Measurements from ENCODE around the gene OFD1. TPM values are rescaled to one million over a fixed set of nuclear protein-coding genes. Genes with fewer than 3 reads are reported as not detected.
A peak's percentile ranks its signal among the peaks of the same experiment; 100 is the strongest.

Gene OFD1
- total RNA-seq, 1 experiment from 2014 or later, result 44.8 TPM

DNA sequence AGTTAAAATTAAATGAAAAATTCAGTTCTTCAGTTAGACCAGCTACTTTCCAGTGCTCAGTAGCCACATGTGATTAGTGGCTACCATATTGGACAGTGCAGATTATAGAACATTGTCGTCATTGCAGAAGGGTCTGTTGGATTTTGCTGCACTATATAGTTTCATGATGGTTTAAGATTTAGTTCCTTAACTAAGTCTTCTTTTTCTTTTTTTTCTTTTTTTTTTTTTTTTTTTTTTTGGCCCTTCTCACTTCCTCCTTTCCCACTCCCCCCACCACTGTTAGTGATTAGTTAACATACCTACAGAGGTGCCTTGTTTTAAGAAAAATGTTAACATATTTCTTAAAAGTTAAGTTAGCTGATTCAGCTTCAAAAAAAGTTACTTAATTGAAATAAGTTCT, 36.6 kb upstream of the OFD1 start:
- Mint-ChIP-seq H3K27me3 (ENCODE audit: insufficient read depth, unreplicated experiment) (no peaks in the 10 kb centered on the region), H3K36me3 (ENCODE audit: insufficient read depth, unreplicated experiment) (peaks cover 14% of the 10 kb centered on the region), H3K27ac (ENCODE audit: low read depth, unreplicated experiment) (no peak overlapping the region), H3K4me3 (ENCODE audit: unreplicated experiment) (no peak overlapping the region), H3K9me3 (ENCODE audit: unreplicated experiment) (no peaks in the 10 kb centered on the region), H3K4me1 (ENCODE audit: insufficient read depth, unreplicated experiment) (peaks cover 41% of the 10 kb centered on the region)
- BruUV-seq (replicated peaks), result no TSS peak
- TF ChIP-seq, protein P1, sequence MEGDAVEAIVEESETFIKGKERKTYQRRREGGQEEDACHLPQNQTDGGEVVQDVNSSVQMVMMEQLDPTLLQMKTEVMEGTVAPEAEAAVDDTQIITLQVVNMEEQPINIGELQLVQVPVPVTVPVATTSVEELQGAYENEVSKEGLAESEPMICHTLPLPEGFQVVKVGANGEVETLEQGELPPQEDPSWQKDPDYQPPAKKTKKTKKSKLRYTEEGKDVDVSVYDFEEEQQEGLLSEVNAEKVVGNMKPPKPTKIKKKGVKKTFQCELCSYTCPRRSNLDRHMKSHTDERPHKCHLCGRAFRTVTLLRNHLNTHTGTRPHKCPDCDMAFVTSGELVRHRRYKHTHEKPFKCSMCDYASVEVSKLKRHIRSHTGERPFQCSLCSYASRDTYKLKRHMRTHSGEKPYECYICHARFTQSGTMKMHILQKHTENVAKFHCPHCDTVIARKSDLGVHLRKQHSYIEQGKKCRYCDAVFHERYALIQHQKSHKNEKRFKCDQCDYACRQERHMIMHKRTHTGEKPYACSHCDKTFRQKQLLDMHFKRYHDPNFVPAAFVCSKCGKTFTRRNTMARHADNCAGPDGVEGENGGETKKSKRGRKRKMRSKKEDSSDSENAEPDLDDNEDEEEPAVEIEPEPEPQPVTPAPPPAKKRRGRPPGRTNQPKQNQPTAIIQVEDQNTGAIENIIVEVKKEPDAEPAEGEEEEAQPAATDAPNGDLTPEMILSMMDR (IDR thresholded peaks at IDR 0.05; ENCODE audit: unreplicated experiment), result no peak
- DNase-seq (ENCODE audit: unreplicated experiment), result no peak
- intact Hi-C loops (cut with micrococcal nuclease), result no loop called here
- CTCF ChIA-PET, result interaction anchor here (0.6 to 1.1 kb wide), 4 partner anchors 25 to 739 kb away, joined by 3 to 4 read pairs (median 4); no protein-coding TSS in a partner anchor
- POLR2A ChIA-PET, result interaction anchor here (1.3 to 15.4 kb wide), 5 partner anchors 9 to 37 kb away, joined by 4 to 213 read pairs (median 6); partner anchors contain the start of genes OFD1, RAB9A and TRAPPC2

DNA sequence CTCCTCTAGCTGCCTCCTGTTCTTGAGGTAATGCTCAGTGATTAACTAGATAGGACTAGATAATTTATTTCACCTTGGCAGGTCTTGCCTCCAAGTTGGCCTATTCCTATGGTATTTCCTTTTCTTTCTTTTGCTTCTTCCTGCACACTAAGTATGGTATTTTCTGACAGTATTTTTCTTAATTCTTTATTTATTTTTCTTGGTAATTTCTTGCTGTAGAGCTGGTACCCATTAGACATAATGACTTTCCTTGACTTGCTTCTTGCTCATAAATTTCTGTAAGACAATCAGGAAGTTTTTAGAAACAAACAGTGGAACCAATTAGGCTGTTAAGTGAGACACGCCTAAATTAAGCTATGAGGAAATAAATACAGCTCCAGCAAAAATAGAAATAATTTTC, 36.1 kb upstream of the OFD1 start:
- DNase-seq (ENCODE audit: unreplicated experiment), result no peak
- peaks cover 14% of the 10 kb centered on the region for H3K36me3 Mint-ChIP-seq (ENCODE audit: insufficient read depth, unreplicated experiment)
- H3K4me1 Mint-ChIP-seq (ENCODE audit: insufficient read depth, unreplicated experiment), result peaks cover 37% of the 10 kb centered on the region
- no peak overlapping the region for H3K4me3 Mint-ChIP-seq (ENCODE audit: unreplicated experiment)
- H3K27me3 Mint-ChIP-seq (ENCODE audit: insufficient read depth, unreplicated experiment), result no peaks in the 10 kb centered on the region
- CTCF ChIA-PET, result interaction anchor here (0.6 to 1.2 kb wide), 5 partner anchors 44 to 739 kb away, joined by 3 to 6 read pairs (median 3); no protein-coding TSS in a partner anchor
- no TSS peak for BruUV-seq (replicated peaks)
- no peaks in the 10 kb centered on the region for H3K9me3 Mint-ChIP-seq (ENCODE audit: unreplicated experiment)
- TF ChIP-seq, protein P1 (IDR thresholded peaks at IDR 0.05; ENCODE audit: unreplicated experiment), result no peak
- POLR2A ChIA-PET, result interaction anchor here (0.7 to 15.4 kb wide), 7 partner anchors 9 to 200 kb away, joined by 3 to 213 read pairs (median 6); partner anchors contain the start of genes OFD1, RAB9A and TRAPPC2
- intact Hi-C loops (cut with micrococcal nuclease), result no loop called here
- H3K27ac Mint-ChIP-seq (ENCODE audit: low read depth, unreplicated experiment), result no peak overlapping the region

DNA sequence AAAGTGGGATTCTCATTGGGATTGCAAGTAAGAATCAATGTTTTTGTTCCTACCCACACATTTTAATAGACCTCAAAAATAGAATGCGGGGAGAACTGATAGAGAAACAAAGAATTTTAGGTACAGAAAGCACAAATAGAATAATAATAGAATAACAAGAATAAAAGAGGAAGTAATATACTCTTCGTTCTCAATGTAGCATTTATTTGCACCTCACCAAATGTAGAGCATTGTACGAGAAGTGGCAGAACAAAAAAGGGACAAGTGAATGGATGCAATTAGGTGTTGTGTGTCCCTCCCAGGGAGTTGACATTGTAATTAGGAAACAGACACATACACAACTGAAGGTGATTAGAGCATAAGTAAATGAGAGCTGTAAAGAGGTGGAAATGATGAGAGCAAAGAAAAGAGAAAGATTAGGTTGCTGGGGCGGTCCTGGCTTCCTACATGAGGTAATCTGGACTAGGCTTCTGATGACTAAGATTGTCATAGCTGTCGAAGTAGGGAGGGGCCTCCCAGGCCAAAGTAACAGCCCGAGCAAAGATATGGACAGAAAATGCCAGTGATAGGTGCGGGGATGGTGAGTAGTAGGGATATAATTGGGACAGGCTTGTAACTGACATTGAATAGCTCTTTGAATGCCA, 35.2 kb upstream of the OFD1 start:
- TF ChIP-seq, protein P1 (IDR thresholded peaks at IDR 0.05; ENCODE audit: unreplicated experiment), result no peak
- no peak overlapping the region for H3K4me3 Mint-ChIP-seq (ENCODE audit: unreplicated experiment)
- peaks cover 21% of the 10 kb centered on the region for H3K36me3 Mint-ChIP-seq (ENCODE audit: insufficient read depth, unreplicated experiment)
- intact Hi-C loops (cut with micrococcal nuclease), result no loop called here
- ChIA-PET CTCF (interaction anchor here (0.5 to 1.2 kb wide), 6 partner anchors 26 to 863 kb away, joined by 3 to 4 read pairs (median 3); no protein-coding TSS in a partner anchor), POLR2A (interaction anchor here (0.7 to 15.4 kb wide), 7 partner anchors 9 to 199 kb away, joined by 3 to 213 read pairs (median 4); partner anchors contain the start of genes OFD1, RAB9A and TRAPPC2)
- no peak overlapping the region for H3K27ac Mint-ChIP-seq (ENCODE audit: low read depth, unreplicated experiment)
- no peaks in the 10 kb centered on the region for H3K9me3 Mint-ChIP-seq (ENCODE audit: unreplicated experiment)
- no peaks in the 10 kb centered on the region for H3K27me3 Mint-ChIP-seq (ENCODE audit: insufficient read depth, unreplicated experiment)
- peak; percentile 61 for DNase-seq (ENCODE audit: unreplicated experiment)
- peaks cover 40% of the 10 kb centered on the region for H3K4me1 Mint-ChIP-seq (ENCODE audit: insufficient read depth, unreplicated experiment)
- BruUV-seq (replicated peaks), result no TSS peak

DNA sequence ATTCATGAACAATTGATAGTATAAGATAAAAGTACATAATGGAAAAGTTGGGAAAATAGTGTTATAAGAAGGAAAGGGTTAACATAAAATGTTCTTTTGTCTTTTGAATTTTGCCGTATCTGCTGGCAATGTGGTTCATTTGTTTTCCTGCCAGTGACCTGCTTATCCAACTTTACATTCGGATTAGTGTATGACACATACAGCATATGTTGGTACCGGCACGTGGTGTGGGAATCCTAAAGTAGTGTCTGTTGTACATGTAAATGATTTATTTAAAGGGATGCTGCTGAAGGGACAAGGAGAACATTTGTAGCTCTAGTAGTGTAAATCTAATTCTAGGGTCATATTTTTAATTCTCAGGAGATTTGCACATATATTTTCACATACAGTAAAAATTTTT, 34.2 kb upstream of the OFD1 start:
- no peak overlapping the region for H3K4me3 Mint-ChIP-seq (ENCODE audit: unreplicated experiment)
- CTCF ChIA-PET, result interaction anchor here (0.6 to 0.8 kb wide), 2 partner anchors 36 to 40 kb away, joined by 3 read pairs; no protein-coding TSS in a partner anchor
- BruUV-seq (replicated peaks), result no TSS peak
- no peaks in the 10 kb centered on the region for H3K9me3 Mint-ChIP-seq (ENCODE audit: unreplicated experiment)
- no peak overlapping the region for H3K27ac Mint-ChIP-seq (ENCODE audit: low read depth, unreplicated experiment)
- peaks cover 25% of the 10 kb centered on the region for H3K36me3 Mint-ChIP-seq (ENCODE audit: insufficient read depth, unreplicated experiment)
- H3K27me3 Mint-ChIP-seq (ENCODE audit: insufficient read depth, unreplicated experiment), result no peaks in the 10 kb centered on the region
- POLR2A ChIA-PET, result interaction anchor here (0.7 to 15.4 kb wide), 4 partner anchors 10 to 41 kb away, joined by 3 to 213 read pairs (median 10); partner anchors contain the start of genes OFD1, RAB9A and TRAPPC2
- DNase-seq (ENCODE audit: unreplicated experiment), result no peak
- intact Hi-C loops (cut with micrococcal nuclease), result no loop called here
- TF ChIP-seq, protein P1 (IDR thresholded peaks at IDR 0.05; ENCODE audit: unreplicated experiment), result no peak
- peaks cover 40% of the 10 kb centered on the region for H3K4me1 Mint-ChIP-seq (ENCODE audit: insufficient read depth, unreplicated experiment)

Data from MCF 10A (cell line).